SK-N-SH (cell line): ENCODE measurements around the gene CFAP299.

ENCODE experiments used
- CHD2 ChIP-seq: fragments of 150-350 bp; IDR thresholded peaks from 2 replicates; pipeline ENCODE4 v1.6.1; 2018; ENCODE audit warnings: low read length; ENCODE audit not compliant: partially characterized antibody
- ELF1 ChIP-seq: IDR thresholded peaks from 2 replicates; pipeline ENCODE4 v1.4.0; 2012
- EZH2phosphoT487 ChIP-seq: fragments of 200-600 bp; sonication (generic); IDR thresholded peaks from 2 replicates; pipeline ENCODE4 v1.6.1; 2017; ENCODE audit warnings: low read depth, mixed run types, mild to moderate bottlenecking, antibody characterized with exemption, moderate library complexity, borderline replicate concordance
- REST ChIP-seq: IDR thresholded peaks from 2 replicates; pipeline ENCODE4 v1.6.1; 2012; ENCODE audit warnings: mild to moderate bottlenecking, low read depth, low read length, moderate library complexity
- USF2 ChIP-seq: fragments of 150-350 bp; IDR thresholded peaks from 2 replicates; pipeline ENCODE4 v1.6.1; 2017; ENCODE audit warnings: antibody characterized with exemption, low read length, low read depth, borderline replicate concordance
- ZBTB33 ChIP-seq: IDR thresholded peaks from 2 replicates; pipeline ENCODE4 v1.4.0; 2012; ENCODE audit warnings: low read depth, borderline replicate concordance

- TF ChIP-seq REST, result no peak
- no peak for TF ChIP-seq USF2
- TF ChIP-seq ZBTB33, result no peak
- no peak for TF ChIP-seq CHD2
- TF ChIP-seq EZH2phosphoT487, result no peak
- TF ChIP-seq ELF1, result no peak
Measured at GRCh38 chr4:80419946-80420345, 84.4 kb downstream of the CFAP299 start.
